IPS-NIHi7 (cell line): ENCODE data around the gene FADS3.

Experiments used
- DNase-seq: peaks from one replicate; pipeline ENCODE4 v3.0.0; 2012; ENCODE audit warnings: mixed read lengths; ENCODE audit errors: extremely low spot score

Gene FADS3

GRCh38 chr11:61879152-61879551 is 12.2 kb downstream of the FADS3 start:
- no peak for DNase-seq

DNA sequence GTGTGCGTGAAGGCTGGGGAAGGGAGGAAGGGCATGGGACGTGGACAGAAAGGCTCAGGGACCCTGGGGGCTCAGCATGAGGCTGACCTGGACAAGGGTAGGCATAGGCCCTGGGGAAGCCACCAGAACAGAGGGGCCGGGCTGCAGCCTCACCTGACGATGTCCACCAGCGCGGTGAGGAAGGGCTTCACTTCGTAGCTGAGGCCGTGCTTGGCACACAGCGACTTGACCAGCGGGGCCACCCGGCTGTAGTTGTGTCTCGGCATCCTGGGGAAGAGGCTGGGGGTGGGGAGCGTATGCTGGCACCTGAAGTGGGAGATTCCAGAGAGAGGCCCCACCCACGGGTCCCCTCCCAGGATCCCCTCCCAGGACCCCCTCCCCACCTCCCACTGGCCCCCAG is 15.6 kb downstream of the FADS3 start:
- no peak for DNase-seq

DNA sequence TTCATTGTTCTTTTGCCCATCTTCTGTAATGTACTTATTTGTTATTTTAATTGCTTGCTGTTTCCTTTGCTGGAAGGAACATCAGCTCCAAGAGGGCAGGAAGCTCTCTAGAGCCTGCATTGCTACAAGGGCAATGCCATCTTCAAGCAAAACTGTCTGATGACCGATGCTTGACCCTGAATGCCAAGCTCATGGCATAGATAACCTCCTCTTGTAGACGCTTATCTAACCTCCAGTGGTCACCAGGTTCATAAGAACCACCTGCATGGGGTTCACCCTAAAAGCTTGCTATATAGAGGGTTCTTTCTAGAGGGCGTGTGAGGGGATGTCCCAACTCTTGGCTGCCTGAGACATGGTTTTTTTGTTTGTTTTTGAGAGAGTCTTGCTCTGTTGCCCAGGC is 16.5 kb downstream of the FADS3 start:
- DNase-seq: no peak

DNA sequence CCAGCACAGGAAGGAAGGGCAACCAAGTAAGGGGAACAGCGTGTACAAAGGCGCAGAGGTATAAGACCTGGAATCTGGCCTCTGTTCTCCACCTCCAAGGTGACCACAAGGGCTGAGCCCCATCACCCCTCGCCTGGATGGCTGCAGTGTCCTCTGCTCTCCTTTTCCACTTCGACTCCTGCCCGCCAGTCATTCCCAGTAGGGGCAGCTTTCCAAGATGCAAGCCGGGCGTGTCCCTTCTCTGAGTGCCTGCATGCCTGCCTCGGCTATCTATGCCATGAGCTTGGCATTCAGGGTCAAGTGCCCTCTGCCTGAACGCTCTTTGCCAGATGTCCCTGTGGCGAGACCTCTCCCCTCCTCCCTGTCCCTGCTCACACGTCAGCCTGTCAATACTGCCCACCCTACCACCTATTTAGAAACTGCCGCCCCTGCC is 17.0 kb downstream of the FADS3 start:
- DNase-seq: no peak

GRCh38 chr11:61873588-61874376 is 17.6 kb downstream of the FADS3 start:
- DNase-seq: no peak

DNA sequence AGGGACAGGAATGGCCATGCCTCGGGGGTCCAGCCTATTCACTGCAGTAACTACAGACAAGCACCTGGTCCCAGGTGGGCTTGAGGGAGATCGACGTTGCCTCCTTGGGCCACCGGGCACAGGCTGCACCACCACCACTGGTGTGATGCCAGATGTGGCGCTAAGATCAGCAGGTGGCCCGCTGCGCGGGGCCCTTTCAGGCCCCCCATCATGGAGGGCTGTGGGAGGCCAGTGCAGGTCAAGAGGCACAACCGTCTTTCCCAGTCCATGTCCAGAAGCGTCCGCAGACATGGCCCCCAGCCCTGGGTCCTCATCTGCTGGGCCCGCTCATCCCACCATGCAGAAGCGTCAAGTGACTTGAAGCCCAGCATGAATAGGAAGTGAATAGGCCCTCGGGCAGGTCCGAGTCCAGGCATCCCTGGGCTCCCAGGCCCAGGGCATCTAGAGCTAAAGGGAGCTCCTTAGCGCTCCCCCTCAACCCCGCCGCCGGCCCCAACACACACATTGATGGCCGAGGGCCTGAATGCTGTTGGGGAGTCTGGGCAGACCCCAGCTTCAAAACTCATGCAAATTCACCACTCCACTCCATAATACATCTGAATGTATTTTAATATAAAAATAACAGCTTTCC is 18.3 kb downstream of the FADS3 start:
- no peak for DNase-seq

GRCh38 chr11:61871158-61871597 is 20.2 kb downstream of the FADS3 start:
- DNase-seq: peak; percentile 96

GRCh38 chr11:61870541-61871031 is 20.8 kb downstream of the FADS3 start:
- no peak for DNase-seq

DNA sequence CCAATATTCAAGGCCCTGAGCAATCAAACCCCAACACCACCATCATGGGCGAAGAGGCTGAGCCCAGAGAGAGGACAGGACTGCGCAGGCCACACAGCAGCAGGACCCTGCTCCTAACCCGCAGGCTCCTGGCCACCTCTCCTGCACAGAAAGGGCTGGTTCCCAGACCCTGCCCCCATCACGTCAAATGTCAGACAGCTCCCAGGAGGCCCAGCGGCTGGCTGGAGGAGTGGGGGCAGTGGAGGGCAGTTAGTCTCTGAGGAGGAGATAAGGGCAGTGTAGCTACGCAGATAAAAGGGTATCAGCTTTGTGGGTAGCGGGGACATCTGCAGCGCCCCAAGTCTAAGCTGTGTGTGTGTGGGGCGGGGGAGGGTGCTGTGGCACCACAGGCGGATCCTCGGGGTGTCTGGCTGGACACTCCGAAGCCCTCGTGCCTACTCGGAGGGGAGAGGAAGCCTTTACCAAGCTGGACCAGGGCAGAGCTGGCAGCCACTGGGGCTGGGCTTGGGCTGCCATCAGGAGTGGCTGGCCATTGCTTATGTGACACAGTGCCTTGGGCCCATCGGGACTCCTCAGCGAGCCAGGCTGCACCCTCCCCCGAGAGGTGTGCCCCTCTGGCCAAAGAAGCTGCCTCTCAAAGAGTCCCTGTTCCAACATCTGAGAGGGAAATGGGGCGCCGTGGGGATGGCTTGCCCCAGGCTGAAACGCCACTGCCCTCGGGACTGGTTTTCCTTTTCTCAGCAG is 21.5 kb downstream of the FADS3 start:
- DNase-seq: no peak

DNA sequence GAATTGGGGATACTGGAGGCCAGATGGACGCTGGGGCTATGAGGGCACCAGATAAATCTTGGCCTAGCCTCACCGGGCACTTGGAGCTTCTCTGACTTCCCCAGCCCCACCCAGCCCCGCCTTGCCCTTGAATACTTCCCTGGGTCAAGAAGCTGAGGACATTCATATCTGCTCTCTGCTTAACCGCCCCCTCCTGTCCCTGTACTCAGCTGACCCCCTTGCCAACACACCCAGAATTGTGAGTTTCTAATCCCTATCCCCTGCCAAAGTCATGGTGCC is 22.0 kb downstream of the FADS3 start:
- DNase-seq: no peak

- DNase-seq: no peak
Observed at GRCh38 chr11:61868571-61869428, 22.5 kb downstream of the FADS3 start.

DNA sequence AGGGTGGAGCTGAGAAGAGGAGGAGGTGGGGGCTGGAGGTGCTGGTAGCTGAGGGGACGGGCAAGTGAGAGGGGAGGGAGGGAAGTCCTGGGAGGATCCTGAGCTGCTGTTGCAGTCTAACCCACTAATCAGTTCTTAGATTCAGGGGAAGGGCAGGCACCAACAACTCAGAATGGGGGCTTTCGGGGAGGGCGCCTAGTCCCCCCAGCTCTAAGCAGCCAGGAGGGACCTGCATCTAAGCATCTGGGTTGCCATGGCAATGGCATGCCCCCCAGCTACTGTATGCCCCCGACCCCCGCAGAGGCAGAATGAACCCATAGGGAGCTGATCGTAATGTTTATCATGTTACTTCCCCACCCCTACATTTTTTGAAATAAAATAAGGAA is 24.4 kb downstream of the FADS3 start:
- no peak for DNase-seq

DNA sequence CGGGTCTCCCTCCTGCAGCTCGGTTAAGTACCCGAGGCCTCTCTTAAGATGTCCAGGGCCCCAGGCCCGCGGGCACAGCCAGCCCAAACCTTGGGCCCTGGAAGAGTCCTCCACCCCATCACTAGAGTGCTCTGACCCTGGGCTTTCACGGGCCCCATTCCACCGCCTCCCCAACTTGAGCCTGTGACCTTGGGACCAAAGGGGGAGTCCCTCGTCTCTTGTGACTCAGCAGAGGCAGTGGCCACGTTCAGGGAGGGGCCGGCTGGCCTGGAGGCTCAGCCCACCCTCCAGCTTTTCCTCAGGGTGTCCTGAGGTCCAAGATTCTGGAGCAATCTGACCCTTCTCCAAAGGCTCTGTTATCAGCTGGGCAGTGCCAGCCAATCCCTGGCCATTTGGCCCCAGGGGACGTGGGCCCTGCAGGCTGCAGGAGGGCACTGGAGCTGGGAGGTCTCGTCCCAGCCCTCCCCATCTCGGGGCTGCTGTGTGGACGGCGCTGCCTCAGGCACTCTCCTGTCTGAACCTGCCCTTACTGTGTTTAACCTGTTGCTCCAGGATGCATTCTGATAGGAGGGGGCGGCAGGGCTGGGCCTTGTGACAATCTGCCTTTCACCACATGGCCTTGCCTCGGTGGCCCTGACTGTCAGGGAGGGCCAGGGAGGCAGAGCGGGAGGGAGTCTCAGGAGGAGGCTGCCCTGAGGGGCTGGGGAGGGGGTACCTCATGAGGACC is 25.0 kb downstream of the FADS3 start:
- no peak for DNase-seq

DNA sequence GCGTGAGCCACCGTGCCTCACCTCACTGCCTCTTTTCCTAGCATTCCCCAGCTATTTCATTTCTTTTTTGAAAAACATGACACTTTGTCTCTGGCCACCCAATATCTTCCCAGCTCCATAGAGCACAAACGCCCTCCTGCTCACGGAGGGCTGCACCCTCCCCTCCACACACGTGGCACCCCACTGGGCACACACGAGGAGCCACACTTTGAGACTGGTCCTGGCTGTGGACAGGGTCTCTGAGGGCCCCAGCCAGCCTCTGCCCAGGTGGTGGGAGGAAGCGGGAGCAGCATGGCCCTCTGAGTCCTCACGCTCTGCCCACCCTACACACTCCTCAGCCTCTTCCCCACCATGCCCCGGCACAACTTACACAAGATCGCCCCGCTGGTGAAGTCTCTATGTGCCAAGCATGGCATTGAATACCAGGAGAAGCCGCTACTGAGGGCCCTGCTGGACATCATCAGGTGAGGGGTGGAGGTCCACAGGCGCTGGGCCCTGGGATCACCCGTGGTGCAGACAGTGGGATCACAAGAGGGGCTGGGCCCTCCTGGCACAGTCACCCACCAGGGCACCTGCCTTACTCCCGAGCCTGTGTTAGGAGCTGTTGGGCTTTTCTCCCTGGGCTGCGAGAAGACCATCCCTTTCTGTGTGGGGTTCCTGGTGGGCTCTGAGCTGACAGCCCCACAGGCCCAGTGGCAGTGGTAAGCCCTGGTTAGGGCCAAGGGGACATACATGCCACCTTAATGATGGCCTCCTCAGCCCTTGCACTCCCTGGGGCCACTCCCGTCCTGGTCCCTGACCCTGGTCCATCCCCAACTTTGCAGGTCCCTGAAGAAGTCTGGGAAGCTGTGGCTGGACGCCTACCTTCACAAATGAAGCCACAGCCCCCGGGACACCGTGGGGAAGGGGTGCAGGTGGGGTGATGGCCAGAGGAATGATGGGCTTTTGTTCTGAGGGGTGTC is 26.2 kb downstream of the FADS3 start:
- no peak for DNase-seq

DNA sequence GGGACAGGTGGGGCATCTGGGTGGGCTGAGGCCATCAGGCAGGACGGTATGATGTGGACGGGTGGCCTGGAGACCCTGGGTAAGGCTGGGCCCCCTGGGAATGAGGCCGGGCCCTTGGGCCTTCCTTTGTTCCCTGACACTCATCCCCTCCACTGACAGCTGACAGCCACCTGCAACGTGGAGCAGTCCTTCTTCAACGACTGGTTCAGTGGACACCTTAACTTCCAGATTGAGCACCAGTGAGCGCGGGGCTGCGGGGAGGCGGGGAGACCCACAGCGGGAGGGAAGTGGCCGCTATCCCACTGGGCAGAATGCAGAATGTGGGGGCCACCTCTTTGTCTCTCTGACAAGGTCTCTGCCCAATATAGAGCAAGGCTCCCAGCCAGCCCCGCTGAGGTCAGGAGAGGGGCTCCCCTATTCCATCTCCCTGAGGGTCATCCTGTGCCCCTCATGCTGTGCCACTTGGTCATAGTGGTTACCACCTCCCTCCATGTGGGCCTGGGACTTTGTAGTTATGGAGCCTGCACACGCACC is 27.7 kb downstream of the FADS3 start:
- no peak for DNase-seq

DNA sequence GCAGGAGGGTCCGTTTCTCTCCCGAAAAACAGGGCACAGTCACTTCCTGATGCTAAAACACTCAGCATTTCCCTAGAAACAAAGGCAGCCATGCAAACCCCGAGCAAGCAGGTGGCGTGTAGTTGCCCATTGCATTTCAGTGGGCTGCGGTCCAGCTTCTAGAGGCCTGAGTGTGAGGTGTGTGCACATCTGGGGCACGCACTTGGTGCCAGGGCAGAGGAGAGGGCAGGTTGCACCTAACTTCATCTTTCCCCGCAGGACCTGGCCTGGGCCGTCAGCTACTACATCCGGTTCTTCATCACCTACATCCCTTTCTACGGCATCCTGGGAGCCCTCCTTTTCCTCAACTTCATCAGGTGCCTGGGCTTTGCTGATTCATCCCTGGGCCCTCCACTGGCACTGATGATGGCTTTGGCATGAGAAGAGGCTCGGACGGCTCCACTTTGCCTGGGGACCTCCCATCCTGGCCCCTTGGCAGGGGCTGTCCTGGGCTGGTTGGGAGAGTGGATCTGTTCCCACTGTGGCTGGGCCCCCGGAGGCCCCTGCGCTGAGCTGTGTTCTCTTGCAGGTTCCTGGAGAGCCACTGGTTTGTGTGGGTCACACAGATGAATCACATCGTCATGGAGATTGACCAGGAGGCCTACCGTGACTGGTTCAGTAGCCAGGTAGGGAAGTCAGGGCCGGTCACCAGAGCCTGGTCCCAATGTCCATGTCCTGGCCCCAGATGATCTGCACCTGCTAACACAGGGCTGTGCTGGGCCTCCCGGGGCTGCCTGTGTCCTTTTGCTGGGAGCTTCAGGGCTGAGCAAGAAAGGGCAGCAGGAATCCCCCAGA is 28.4 kb downstream of the FADS3 start:
- no peak for DNase-seq

- DNase-seq: no peak
Observed at GRCh38 chr11:61861634-61862033, 29.7 kb downstream of the FADS3 start.

GRCh38 chr11:61860054-61860903 is 31.1 kb downstream of the FADS3 start:
- no peak for DNase-seq
